Activated CD8-positive, alpha-beta memory T cell treated with anti-CD3 and anti-CD28 coated beads, Interleukin-2, amount 50 U/mL, for 1 hour (primary cell): ENCODE measurements around the gene FAM98C.
"Not testable (repeated sequence)": the region's sequence is repeated elsewhere in the genome, so short reads cannot be mapped to it uniquely, and the experiment has no call there.

Experiments
- DNase-seq: peaks from one replicate; pipeline ENCODE4 v3.0.0-alpha.2; 2020; ENCODE audit errors: extremely low read depth

FAM98C gene

DNA sequence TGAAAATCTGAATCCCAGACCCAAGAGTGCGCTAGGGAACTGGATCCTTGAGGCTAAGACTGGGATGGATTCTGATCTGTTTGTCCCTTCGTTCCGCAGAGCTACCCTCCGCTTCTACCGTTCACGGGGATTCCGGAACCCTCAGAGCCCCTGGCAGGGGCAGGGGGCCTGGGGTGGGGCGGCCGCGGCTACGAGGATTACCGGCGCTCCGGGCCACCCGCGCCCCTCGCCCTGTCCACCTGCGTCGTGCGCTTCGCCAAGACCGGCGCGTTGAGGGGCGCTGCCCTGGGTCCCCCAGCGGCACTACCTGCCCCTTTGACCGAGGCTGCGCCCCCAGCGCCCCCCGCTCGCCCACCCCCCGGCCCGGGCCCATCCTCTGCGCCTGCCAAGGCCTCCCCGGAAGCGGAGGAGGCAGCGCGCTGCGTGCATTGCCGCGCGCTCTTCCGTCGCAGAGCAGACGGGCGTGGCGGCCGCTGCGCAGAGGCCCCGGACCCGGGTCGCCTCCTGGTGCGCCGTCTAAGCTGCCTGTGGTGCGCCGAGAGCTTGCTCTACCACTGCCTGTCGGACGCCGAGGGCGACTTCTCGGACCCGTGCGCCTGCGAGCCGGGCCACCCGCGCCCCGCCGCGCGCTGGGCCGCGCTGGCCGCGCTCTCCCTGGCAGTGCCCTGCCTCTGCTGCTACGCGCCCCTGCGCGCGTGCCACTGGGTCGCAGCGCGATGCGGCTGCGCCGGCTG lies 7.3 kb upstream of the FAM98C start:
- no peak for DNase-seq

DNA sequence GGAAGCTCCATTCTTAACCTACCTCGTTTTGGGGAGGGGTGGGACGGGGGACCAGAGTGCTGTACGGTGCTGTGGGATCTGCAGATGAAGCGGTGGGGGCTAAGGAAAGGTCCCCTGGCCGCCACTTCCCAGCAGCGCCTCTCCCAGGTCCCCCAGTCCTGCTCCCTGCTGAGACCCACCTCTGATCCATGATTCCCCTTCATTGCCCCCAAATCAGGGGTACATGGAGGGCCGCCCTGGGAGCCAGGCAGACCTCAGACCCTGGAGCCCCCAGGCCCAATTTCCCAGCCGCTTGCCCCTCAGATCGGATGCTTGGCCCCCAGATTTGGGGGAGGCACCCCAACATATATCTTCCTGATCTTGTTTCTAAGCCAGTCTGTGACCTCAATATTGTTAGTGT lies 3.8 kb upstream of the FAM98C start:
- no peak for DNase-seq

DNA sequence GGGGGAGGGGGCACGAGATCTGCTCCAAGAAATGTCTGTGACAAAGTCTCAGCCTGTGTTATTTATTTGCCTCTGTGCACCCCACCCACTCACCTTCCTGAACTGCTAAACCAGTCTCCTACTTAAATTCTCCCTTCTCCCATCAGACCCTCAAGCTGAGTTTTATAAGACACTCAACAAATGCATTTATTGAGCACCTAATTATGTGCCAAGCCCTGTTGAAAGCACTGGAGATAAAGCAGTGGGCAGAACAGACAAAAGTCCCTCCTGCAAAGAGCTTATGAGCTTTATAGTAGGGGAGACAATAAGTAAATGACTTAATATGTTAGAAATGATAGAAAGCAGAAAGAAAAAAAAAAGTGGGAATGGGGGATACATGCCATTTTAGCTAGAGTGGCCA lies 3.4 kb upstream of the FAM98C start:
- DNase-seq: no peak

DNA sequence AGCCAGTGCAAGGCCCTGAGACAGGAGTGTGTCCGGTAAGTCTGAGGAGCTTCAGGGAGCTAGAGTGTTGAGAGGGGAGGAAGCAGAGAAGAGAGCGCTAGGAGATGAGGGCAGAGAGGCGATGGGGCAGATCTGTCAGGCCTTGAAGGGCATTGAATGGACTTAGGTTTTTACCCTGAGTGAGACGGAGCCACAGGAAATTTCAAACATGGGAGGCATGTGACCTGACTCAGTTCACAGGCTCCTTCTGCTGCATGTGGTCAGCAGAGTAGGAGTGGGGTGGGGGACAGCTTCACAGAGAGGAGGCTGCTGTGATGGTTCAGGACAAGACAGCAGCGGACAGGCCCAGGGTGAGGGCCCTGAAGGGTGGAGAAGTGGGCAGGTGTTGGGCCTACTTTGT lies 2.5 kb upstream of the FAM98C start:
- no peak for DNase-seq

DNA sequence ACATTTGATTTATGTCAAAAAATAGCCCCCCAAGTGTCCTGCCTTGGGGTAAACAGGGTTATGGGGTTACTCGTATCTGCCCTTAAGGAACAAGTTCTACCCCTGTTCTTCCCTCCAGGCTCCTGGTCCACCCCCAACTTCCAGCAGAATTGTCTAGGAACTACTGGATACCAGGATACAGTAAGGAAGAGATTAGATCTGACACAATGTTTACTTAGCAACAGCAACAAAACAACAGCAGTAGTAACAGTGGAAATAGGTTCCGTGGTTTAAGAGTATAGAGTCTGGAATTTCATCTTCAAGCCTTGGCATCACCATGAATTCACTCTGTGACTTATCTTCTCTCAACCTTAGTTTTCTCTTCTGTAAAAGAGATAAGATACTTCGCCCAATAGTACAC lies 1.7 kb upstream of the FAM98C start:
- DNase-seq: no peak

DNA sequence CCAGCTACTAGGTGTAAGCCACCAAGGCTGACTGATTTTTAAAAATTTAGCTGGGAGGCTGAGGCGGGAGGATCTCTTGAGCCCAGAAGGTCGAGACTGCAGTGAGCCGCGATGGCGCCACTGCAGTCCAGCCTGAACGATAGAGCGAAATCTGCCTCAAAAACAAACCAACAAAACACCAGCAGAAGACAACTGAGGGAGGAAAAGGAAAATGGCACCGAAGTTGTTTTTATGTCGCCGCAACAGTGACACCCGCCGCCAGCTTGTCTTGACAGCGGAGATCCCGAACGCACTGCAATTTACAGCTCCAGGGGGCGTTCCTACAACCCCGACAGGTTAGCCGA lies 298 bp upstream of the FAM98C start:
- DNase-seq: no peak

DNA sequence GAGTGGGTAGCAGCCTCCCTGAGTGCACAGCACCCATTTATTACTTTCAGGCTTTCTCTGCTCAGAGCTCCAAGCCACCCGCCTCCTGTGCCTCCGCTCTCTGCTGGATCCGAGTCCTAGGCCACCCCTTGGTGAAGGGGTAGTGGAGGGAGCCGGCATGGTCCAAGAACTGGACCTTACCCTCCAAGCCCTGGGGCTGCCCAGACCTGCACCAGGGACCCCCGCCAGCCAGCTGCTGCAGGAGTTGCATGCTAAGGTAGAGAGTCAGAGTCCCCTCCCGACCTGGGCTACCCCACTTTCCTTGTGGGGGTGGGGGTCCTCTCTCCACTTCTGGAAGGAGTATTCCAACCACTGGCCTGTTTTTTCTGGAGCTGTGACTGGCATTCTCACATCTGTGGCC lies 2.0 kb downstream of the FAM98C start:
- no peak for DNase-seq

DNA sequence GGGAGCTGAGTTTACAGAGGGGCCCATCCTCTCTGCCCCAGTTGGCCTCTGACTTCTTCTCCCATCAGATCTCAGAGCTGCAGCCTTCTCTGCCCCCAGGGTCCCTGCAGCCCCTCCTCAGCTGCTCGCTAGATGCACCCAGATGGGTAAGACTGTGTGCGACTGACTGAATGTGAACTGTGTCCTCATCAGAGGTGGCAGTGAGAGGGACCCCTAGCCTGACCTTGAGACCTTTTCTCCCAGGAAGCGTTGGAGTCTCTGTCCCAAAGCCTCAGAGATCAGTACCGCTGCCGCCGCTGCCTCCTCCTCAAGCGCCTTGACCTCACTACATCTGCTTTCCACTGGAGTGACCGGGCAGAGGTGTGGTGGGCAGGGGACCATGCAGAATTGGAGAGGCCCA lies 2.4 kb downstream of the FAM98C start:
- DNase-seq: no peak

DNA sequence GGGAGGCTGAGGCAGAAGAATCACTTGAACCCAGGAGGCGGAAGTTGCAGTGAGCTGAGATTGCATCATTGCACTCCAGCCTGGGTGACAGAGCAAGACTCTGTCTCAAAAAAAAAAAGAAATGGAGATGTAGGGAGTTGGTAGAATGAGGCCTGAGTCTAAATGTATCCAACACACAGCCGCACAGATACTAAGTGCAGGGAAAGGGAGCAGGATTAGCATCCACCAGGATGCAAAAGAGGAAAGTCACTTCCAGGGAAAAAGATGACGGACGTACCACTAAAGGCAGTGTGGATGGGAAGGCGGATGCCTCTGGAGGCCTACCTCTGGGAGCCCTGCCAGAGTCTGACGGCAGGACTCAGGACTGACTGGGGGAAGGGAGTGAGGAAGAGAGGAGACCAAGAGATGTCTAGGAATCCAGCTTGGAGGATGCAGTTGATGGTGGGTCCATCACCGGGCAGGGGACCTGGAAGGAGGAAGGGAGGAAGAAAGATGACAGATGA lies 6.8 kb downstream of the FAM98C start:
- no peak for DNase-seq

DNA sequence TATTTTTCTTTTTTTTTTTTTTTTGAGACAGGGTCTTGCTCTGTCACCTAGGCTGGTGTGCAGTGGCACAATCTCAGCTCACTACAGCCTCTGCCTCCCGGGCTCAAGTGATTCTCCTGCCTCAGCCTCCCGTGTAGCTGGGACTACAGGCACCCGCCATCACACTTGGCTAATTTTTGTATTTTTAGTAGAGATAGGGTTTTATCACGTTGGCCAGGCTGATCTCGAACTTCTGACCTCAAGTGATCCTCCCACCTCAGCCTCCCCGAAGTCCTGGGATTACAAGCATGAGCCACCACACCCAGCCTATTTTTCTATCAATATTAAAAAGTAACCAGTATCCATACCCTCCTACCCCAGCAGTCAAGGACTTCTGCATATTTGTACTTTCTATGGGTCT lies 7.5 kb downstream of the FAM98C start:
- DNase-seq: not testable (repeated sequence)

DNA sequence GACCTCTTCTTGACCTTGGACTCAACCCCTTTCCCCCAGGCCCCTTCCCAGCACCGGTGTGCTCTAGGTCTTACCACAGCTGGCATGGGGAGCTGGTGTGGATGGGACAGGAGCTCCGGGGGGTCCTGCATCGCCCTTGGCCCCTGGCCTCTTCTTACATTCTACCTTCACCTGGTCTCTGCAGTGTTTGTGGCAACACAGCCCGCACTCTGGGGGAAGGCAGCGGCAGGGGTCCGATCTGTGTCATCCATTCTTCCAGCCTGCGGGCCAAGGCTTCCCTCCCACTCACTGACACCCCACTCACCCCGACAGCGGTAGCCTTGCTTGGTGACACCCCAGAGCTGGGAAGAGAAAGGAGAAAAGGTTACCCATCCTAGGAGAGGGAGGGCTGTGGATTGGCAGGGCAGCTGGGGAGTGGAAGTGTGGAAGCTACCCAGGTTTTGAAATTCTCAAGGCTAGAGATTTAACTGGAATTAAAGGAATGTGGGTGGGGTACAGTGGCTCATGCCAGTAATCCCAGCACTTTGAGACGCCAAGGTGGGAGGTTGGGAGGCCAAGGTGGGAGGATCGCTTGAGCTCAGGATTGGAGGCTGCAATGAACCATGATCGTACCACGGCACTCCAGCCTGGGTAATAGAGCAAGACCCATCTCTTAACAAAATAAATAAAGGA lies 8.3 kb downstream of the FAM98C start:
- no peak for DNase-seq

DNA sequence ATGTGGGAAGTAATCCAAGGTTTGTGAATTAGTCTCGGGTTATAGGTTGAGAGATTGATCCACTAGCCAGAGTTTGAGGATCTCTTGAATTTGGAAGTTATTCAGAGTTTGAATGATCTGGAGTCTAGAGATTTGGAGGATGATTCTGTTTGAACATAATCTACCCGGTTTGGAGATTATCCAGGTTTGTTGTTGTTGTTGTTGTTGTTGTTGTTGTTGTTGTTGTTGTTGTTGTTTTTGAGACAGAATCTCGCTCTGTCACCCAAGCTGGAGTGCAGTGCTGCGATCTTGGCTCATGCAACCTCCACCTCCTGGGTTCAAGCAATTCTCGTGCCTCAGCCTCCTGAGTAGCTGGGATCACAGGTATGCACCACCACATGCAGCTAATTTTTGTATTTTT lies 9.0 kb downstream of the FAM98C start:
- not testable (repeated sequence) for DNase-seq

DNA sequence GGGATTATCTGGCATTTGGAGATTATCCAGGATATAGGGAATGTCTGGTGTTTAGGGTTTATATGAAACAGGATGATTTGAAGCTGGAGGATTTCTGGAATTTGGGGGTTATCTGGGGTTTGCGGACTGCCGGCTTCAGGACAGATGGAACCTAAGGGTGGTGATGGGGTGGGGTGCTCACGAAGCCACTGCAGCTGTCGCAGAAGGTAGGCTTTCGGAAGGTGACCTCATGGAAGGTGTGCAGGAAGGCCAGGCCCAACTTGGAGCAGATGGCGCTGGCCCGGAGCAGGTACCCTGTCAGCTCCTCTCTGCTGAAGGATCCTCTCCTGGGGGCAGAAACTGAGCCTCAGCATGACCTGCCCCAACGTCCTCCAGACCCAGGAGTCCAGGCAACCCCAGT lies 9.6 kb downstream of the FAM98C start:
- DNase-seq: no peak

DNA sequence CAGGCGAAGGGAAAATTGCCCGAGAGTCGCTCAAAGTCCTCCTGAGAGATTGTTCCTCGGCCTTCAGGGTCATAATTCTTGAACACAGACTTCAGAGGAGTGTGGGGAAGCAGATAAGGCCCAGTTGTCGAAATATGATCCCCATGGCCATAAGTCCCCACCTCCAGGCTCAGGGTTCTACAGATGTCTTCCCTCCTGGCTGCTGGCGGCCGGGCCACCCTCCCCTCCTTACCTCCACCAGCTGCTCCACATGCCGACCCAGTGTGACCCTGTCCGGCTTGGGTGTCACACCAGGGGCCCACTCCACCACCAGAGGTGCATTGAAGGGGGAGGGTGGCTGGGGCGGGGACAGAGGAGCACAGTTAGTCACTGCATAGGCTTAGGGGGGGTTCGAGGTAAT lies 10.1 kb downstream of the FAM98C start:
- no peak for DNase-seq

DNA sequence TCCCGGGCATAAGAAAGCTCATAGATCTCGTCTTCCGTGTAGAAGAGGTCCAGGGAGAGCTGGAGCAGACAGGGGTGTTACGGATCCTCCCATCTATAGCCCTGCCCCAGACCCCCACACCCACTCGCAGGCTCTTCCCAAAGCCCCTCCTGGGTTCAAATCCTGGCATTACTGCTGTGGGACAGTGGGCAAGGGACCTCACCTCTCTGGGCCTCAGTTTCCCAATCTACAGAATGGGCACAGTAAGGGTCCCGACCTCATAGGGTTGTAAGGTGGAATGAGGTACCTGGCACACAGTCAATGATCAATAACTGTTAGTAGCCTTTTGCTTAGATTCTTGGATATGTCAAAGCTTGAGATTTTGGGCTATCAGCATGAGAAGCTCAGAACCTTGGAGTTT lies 10.5 kb downstream of the FAM98C start:
- DNase-seq: no peak

DNA sequence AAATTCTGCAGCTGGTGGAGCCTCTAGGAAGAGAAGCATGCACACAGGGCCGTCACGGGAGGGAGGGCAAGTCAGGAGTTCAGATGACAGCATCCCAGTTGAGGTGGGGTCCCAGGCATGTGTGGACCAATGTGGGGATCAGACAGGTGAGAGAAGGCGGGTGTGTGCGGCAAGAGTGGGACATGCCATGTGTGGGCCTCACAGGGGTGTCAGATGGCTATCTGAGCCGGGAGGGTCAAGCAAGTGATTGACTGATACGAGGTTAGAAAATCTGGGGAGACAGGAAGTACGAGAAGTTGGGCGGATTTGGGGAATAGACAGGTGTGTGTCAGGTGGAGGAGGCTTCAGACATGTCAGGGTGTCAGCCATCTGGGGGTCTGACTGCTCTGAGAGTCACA lies 14.3 kb downstream of the FAM98C start:
- DNase-seq: no peak

DNA sequence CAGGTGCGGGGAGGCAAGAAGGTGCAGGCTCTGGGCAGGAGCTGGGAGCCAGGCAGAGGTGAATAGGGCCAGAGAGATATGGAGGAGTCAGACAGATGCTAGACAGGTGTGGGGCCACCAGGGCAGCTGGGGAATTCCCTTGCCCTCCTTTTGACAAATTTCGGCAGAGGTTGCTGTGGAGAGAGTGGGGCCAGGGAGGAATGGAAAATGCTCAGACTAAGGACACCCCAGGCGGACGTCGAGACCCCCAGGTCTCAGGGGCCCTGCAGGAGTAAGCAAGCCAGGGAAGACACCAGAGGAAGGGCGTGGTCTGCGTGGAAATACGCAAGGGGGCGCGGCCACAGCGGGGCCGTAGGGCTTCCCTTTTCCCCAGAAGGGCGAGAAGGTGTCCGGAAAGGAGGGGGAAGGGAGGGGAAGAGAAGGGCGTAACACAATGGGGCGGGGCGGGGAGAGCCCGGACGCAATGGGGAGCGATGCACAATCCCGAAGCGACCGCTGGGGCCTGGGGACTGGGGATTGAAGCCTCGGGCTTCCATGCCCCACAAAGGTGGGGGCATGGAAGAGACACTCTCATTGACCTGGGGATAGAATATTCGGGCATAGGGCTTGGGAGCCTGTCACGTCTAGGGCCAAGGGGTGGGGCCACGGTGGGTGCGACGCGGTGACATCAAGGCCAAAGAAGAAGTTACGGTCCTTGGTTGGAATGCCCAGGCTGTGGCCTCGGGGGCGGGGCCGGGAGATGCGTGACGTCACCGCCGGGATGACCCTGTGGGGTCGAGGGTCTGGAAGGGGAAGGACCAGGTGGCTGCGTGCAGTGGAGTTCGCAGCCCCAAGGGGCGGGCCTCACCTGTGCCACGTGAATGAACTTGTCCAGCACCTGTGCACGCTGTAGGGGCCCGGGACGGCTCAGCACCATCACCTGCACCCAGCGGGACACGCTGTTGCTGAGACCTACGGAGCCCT lies 14.9 kb downstream of the FAM98C start:
- no peak for DNase-seq

DNA sequence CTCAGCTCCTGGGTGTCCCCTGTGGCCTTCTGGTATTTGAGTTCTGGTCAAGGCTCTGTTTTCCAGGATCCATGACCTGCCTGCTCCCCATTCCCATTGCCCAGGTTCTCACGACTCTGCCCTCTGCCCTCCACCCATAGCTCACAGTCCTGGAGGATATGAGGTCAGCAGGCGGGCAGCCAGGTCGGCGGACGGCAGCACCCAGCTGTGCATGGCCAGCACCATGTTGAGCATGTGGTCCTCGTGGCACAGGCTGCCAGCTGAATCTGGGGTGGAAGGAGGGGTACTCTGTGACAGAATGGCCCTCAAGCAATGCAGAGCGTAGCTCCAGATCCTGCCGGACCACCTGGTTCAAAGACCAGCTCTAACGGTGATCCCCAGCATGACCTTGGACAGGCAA lies 18.0 kb downstream of the FAM98C start:
- no peak for DNase-seq

DNA sequence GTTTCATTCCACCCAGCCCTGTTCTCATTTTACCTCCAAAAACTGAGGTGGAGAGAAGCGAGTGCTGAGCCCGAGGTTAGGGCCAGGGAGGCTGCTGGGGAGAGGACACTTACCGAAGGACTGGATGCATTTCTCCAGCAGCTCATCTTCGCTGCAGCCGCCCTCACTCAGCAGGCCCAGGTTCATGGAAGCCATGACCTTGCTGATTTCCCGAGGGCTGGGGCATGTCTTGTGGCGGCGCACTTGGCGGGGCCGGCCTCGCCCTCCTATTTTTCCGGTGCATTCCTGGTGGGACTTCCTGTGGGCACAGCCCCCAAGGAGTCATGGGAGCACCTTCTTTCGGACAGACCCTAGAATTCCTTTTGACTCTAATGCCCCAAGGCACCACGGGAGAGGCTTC lies 19.0 kb downstream of the FAM98C start:
- DNase-seq: no peak

DNA sequence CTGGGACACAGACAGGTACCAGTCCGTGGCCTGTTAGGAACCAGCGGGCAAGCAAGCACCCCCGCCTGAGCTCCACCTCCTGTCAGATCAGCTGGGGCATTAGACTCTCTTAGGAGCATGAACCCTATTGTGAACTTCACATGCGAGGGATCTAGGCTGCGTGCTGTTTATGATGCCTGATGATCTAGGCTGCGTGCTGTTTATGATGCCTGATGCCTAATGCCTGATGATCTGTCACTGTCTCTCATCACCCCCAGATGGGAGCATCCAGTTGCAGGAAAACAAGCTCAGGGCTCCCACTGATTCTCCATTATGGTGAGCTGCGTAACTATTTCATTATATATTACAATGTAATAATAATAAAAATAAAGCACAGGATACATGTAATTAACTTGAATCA lies 19.5 kb downstream of the FAM98C start:
- no peak for DNase-seq

DNA sequence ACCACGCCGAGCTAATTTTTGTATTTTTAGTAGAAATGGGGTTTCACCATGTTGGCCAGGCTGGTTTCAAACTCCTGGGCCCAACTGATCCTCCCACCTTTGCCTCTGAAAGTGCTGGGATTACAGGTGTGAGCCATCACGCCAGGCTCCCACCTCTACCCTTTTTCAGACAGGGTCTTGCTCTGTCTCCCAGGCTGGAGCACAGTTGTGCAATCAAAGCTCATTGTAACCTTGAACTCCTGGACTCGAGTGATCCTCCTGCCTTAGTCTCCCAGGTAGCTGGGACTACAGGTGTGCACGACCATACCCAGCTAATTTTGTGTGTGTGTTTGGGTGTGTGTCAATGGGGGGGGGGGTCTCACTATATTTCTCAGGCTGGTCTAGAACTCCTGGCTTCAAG lies 21.4 kb downstream of the FAM98C start:
- DNase-seq: no peak

DNA sequence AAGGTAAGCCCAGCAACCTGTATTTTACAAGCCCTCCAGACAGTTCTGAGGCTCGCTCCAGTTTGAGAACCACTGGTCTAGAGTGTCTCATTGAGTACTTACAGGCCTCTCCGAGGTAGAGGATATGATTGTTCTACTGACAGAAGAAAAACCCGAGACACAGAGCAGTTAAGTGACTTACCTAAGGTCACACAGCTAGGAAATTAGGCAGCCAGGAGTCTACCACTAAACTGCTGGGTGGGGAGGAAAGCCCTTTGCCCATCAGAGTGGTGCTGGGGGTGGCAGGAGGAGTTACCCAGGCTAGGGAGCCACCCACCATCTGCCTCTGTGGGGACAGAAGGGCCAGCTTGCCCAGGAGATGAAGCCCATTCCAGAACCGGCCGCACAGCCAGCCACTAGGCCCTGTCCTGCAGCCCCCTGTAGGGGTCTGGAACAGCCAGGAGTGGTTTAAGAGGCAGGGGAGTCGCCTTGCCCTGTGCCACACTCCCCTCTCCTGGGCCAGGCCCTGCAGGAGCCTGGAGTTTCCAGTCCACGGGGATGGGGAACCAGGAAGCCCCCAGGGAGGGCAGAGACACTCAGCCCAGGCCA lies 22.4 kb downstream of the FAM98C start:
- no peak for DNase-seq
